Neural crest cell (in vitro differentiated cells): ENCODE measurements around the gene LURAP1L. TPM values are rescaled to one million over a fixed set of nuclear protein-coding genes. Genes with fewer than 3 reads are reported as not detected.

ENCODE experiments used
- DNase-seq: peaks from one replicate; pipeline ENCODE4 v3.0.0; 2021; ENCODE audit warnings: low read depth, mixed read lengths, low spot score
- H3K27ac Mint-ChIP-seq: one replicate; pipeline ENCODE4 v1.8.0; 2021; ENCODE audit warnings: mild to moderate bottlenecking, mixed read lengths; ENCODE audit not compliant: unreplicated experiment
- H3K27me3 Mint-ChIP-seq: 2 replicates; pipeline ENCODE4 v1.8.0; 2021; ENCODE audit warnings: low read depth, mild to moderate bottlenecking, mixed read lengths
- H3K36me3 Mint-ChIP-seq: 2 replicates; pipeline ENCODE4 v1.8.0; 2021; ENCODE audit warnings: low read depth, mild to moderate bottlenecking, mixed read lengths
- H3K4me1 Mint-ChIP-seq: 2 replicates; pipeline ENCODE4 v1.8.0; 2021; ENCODE audit warnings: mixed read lengths
- H3K4me3 Mint-ChIP-seq: one replicate; pipeline ENCODE4 v1.8.0; 2021; ENCODE audit warnings: mild to moderate bottlenecking, mixed read lengths
- H3K9me3 Mint-ChIP-seq: 2 replicates; pipeline ENCODE4 v1.8.0; 2021; ENCODE audit warnings: mixed read lengths
- CTCF ChIP-seq: fragments of 200-600 bp; sonication (generic); conservative IDR thresholded peaks from 2 replicates; pipeline ENCODE4 v1.5.0; 2021; ENCODE audit warnings: antibody characterized with exemption, mild to moderate bottlenecking
- total RNA-seq: library from RNA; stranded (reverse); gene quantifications from 2 replicates; pipeline ENCODE4 v1.2.1, GENCODE V29; 2021

Gene LURAP1L
- total RNA-seq, 1 donor from 2014 or later, result 0.40 TPM

GRCh38 chr9:12775679-12776512 lies 1.1 kb downstream of the LURAP1L start:
- Mint-ChIP-seq H3K4me3 (peak overlapping the region; percentile 96), H3K36me3 (no peaks in the 10 kb centered on the region), H3K9me3 (no peaks in the 10 kb centered on the region), H3K27me3 (peaks cover 14% of the 10 kb centered on the region), H3K4me1 (peaks cover 15% of the 10 kb centered on the region), H3K27ac (peak overlapping the region; percentile 94)
- peak; percentile 60 for TF ChIP-seq CTCF
- DNase-seq, result peak; percentile 62

- Mint-ChIP-seq H3K27ac (no peak overlapping the region), H3K9me3 (no peaks in the 10 kb centered on the region), H3K4me1 (peaks cover 15% of the 10 kb centered on the region), H3K27me3 (peaks cover 14% of the 10 kb centered on the region), H3K4me3 (peak overlapping the region; percentile 96), H3K36me3 (no peaks in the 10 kb centered on the region)
- no peak for TF ChIP-seq CTCF
- DNase-seq, result no peak
These were observed 1.8 kb downstream of the LURAP1L start for GRCh38 chr9:12776513-12777055.

GRCh38 chr9:12777121-12778022 lies 2.6 kb downstream of the LURAP1L start:
- peak overlapping the region; percentile 96 for H3K4me3 Mint-ChIP-seq
- no peak for TF ChIP-seq CTCF
- no peak overlapping the region for H3K27ac Mint-ChIP-seq

GRCh38 chr9:12778389-12778788 lies 3.6 kb downstream of the LURAP1L start:
- Mint-ChIP-seq H3K27me3 (peaks cover 5% of the 10 kb centered on the region), H3K36me3 (peaks cover 3% of the 10 kb centered on the region), H3K4me3 (no peak overlapping the region), H3K4me1 (peaks cover 15% of the 10 kb centered on the region), H3K27ac (no peak overlapping the region), H3K9me3 (no peaks in the 10 kb centered on the region)
- DNase-seq, result no peak
- no peak for TF ChIP-seq CTCF

More at GRCh38 chr9:12777121-12778022, 2.6 kb downstream of the LURAP1L start:
- Mint-ChIP-seq H3K4me1 (peaks cover 15% of the 10 kb centered on the region), H3K9me3 (no peaks in the 10 kb centered on the region), H3K27me3 (peaks cover 10% of the 10 kb centered on the region), H3K36me3 (peaks cover 3% of the 10 kb centered on the region)
- no peak for DNase-seq

- no peak for DNase-seq
- Mint-ChIP-seq H3K36me3 (peaks cover 3% of the 10 kb centered on the region), H3K27ac (no peak overlapping the region), H3K4me1 (peaks cover 6% of the 10 kb centered on the region), H3K4me3 (no peak overlapping the region), H3K27me3 (no peaks in the 10 kb centered on the region), H3K9me3 (no peaks in the 10 kb centered on the region)
- TF ChIP-seq CTCF, result no peak
These were observed 6.5 kb downstream of the LURAP1L start for GRCh38 chr9:12781226-12781733.
